ENCODE measurements around the gene RGS6. TPM values are rescaled to one million over a fixed set of nuclear protein-coding genes. Genes with fewer than 3 reads are reported as not detected.

Gene RGS6
- total and polyA plus RNA-seq, 5 donors from 2014 or later: 0.13 to 1.5 (median 0.69) TPM

DNA sequence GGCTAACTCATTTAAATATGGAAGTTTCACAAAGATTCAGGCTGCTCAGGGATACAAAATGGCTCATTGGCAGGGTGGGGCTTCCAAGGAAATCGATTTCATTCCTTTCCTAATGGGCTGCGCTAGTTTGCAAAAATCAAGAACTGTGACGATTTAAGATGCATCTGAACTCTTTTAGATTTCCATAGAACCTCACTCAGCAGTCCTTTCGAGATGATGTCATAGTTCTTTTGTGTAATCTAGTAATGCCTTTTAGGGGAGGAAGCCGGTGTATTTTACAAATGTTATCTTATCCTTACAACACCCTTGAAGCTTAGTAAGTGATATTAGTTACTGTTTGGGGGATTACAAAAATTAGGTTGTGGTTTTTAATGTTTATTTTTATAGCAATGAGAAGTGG lies 239.8 kb downstream of the RGS6 start:
- Histone ChIP-seq H3K36me3 (ENCODE audit: control insufficient read depth, insufficient read depth, low read length) (no peaks in the 10 kb centered on the region), H3K4me3 (ENCODE audit: low read depth, low read length) (no peak overlapping the region), H3K27me3 (ENCODE audit: control insufficient read depth, insufficient read depth, low read length) (peaks cover 14% of the 10 kb centered on the region), H3K4me1 (ENCODE audit: control insufficient read depth, insufficient read depth, low read length, poor library complexity, severe bottlenecking) (no peaks in the 10 kb centered on the region), H3K9me3 (ENCODE audit: control insufficient read depth in 2 of 2, low read length in 2 of 2) (no peaks in the 10 kb centered on the region), H3K27ac (ENCODE audit: insufficient read depth, low read length, poor library complexity, severe bottlenecking) (no peak overlapping the region)
- DNase-seq: no peak
- Mint-ChIP-seq H3K36me3 (no peaks in the 10 kb centered on the region), H3K27ac (no peak overlapping the region), H3K9me3 (peaks cover 0 to 4% (median 0%) of the 10 kb centered on the region in 7 donors), H3K4me1 (no peaks in the 10 kb centered on the region), H3K4me3 (no peak overlapping the region), H3K27me3 (peaks cover 7% of the 10 kb centered on the region)
- ATAC-seq (ENCODE audit: low read depth in 2 of 2): no peak

DNA sequence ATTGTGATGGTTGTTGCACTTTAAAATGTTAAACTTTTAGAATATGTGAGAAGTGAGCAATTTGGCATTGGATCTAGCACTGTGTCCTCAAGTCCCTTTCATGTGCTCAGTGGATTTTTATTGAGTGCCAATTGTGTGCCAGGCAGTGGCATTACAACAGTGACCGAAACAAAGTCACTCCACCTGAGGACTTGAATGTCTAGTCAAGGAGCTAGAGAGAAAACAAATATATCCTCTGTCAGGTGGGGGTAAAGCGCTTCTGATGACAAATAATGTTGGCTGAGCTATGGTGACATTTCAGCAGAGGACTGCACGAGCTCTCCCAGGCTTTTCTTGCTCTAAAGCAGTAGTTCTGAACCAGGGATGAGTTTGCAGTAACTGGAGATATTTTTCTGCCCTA lies 240.4 kb downstream of the RGS6 start:
- no peak overlapping the region for H3K27ac Mint-ChIP-seq
- peaks cover 13% of the 10 kb centered on the region for H3K27me3 ChIP-seq (ENCODE audit: control insufficient read depth, insufficient read depth, low read length)
- no peaks in the 10 kb centered on the region for H3K36me3 ChIP-seq (ENCODE audit: control insufficient read depth, insufficient read depth, low read length)
- no peak overlapping the region for H3K4me3 ChIP-seq (ENCODE audit: low read depth, low read length)
- DNase-seq (no peak), ATAC-seq (ENCODE audit: low read depth in 2 of 2) (no peak)
- H3K27ac ChIP-seq (ENCODE audit: insufficient read depth, low read length, poor library complexity, severe bottlenecking): no peak overlapping the region
- H3K4me1 Mint-ChIP-seq: no peaks in the 10 kb centered on the region
- peaks cover 4% of the 10 kb centered on the region for H3K27me3 Mint-ChIP-seq
- H3K9me3 ChIP-seq (ENCODE audit: control insufficient read depth in 2 of 2, low read length in 2 of 2): no peaks in the 10 kb centered on the region
- no peak overlapping the region for H3K4me3 Mint-ChIP-seq
- H3K36me3 Mint-ChIP-seq: no peaks in the 10 kb centered on the region
- no peaks in the 10 kb centered on the region for H3K4me1 ChIP-seq (ENCODE audit: control insufficient read depth, insufficient read depth, low read length, poor library complexity, severe bottlenecking)
- H3K9me3 Mint-ChIP-seq: peaks cover 0 to 4% (median 0%) of the 10 kb centered on the region in 7 donors

DNA sequence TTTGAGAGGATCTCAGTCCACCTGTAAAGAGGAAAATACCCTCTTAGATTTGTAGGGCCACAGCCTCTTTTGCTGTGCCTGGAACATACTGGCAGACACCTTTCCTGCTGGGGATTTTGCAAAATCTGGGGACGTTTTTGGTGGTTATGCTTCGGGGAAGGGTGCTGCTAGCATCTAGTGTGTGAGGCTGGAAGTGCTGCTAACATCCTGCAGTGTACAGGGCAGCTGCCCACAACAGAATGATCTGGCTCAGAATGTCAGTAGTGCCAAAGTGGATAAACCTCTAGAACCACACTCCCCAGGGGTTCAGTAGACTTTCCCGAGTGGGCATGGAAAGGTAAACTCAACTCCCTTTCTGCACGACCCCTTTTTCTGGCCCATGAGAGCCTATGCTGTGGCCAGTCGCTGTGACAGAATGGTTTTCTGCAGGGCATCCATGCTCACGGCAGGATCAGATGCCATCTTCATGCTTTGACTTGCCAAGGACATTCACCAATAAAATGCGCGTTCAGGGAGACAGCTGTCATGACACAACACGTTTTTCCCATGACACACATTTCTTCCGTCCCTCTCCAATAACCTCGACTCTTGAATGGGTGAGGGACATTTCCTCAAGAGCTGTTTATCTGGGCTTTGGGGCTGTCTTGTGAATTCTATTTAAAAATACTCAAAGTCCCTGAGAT lies 240.9 kb downstream of the RGS6 start:
- Histone ChIP-seq H3K27me3 (ENCODE audit: control insufficient read depth, insufficient read depth, low read length) (peaks cover 15% of the 10 kb centered on the region), H3K9me3 (ENCODE audit: control insufficient read depth in 2 of 2, low read length in 2 of 2) (no peaks in the 10 kb centered on the region), H3K36me3 (ENCODE audit: control insufficient read depth, insufficient read depth, low read length) (no peaks in the 10 kb centered on the region), H3K27ac (ENCODE audit: insufficient read depth, low read length, poor library complexity, severe bottlenecking) (no peak overlapping the region), H3K4me3 (ENCODE audit: low read depth, low read length) (no peak overlapping the region), H3K4me1 (ENCODE audit: control insufficient read depth, insufficient read depth, low read length, poor library complexity, severe bottlenecking) (no peaks in the 10 kb centered on the region)
- Mint-ChIP-seq H3K27ac (no peak overlapping the region), H3K36me3 (no peaks in the 10 kb centered on the region), H3K4me1 (no peaks in the 10 kb centered on the region), H3K4me3 (no peak overlapping the region), H3K9me3 (peaks cover 0 to 4% (median 0%) of the 10 kb centered on the region in 7 donors), H3K27me3 (peaks cover 4% of the 10 kb centered on the region)
- no peak for ATAC-seq (ENCODE audit: low read depth in 2 of 2)
- DNase-seq: no peak

DNA sequence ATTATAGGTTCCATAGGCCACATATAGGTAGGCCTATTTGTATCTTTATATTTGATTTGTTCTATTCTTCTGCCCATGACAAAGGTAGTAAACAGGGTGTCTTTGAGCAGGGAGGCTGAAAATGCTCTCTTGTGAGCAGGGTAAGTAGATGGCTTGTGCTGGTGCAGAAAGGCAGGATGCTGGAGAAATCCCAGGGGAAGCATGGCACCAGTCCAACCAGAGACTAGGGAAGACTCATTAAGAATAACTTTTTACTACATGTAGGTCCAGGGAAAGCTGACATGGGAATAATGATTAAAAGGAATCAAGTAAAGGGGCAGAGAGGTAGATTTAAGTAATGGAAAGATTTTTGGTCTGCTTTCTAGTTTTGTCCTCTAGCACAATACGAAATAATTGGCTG lies 245.0 kb downstream of the RGS6 start:
- Mint-ChIP-seq H3K27ac (no peak overlapping the region), H3K27me3 (peaks cover 11% of the 10 kb centered on the region)
- H3K36me3 ChIP-seq (ENCODE audit: control insufficient read depth, insufficient read depth, low read length): no peaks in the 10 kb centered on the region

DNA sequence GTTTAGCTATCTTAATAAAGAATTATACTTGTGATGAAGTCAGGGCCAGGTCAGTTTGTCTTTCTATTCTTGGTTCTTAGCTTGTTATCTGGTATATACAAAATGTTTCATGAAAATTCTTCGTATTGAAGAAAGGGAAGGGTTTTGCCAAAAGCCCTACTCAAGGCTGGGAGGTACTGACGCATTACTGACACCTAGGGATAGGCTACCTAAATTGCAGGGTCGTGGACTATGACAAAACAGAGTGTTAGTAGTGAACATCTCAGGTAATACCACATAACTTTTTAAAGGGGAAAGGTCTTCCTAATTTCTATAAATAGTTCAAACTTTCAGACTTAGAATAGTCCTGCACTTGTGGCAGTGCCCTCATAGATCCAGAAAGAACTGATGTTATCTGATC lies 246.3 kb downstream of the RGS6 start:
- peaks cover 0 to 7% (median 1%) of the 10 kb centered on the region in 4 donors for H3K4me1 Mint-ChIP-seq
- H3K36me3 Mint-ChIP-seq: no peaks in the 10 kb centered on the region
- peaks cover 0 to 10% (median 1%) of the 10 kb centered on the region in 7 donors for H3K9me3 Mint-ChIP-seq
- DNase-seq: no peak
- Histone ChIP-seq H3K36me3 (ENCODE audit: control insufficient read depth, insufficient read depth, low read length) (no peaks in the 10 kb centered on the region), H3K27me3 (ENCODE audit: control insufficient read depth, insufficient read depth, low read length) (peaks cover 12% of the 10 kb centered on the region), H3K4me3 (ENCODE audit: low read depth, low read length) (no peak overlapping the region), H3K4me1 (ENCODE audit: control insufficient read depth, insufficient read depth, low read length, poor library complexity, severe bottlenecking) (no peaks in the 10 kb centered on the region), H3K9me3 (ENCODE audit: control insufficient read depth in 2 of 2, low read length in 2 of 2) (peaks cover 0 to 6% of the 10 kb centered on the region in 2 experiments), H3K27ac (ENCODE audit: insufficient read depth, low read length, poor library complexity, severe bottlenecking) (no peak overlapping the region)
- no peak overlapping the region for H3K27ac Mint-ChIP-seq
- peaks cover 16% of the 10 kb centered on the region for H3K27me3 Mint-ChIP-seq
- H3K4me3 Mint-ChIP-seq: no peak overlapping the region
- ATAC-seq (ENCODE audit: low read depth in 2 of 2): no peak

More for the DNA sequence above, 245.0 kb downstream of the RGS6 start:
- no peak overlapping the region for H3K4me3 ChIP-seq (ENCODE audit: low read depth, low read length)
- no peak overlapping the region for H3K27ac ChIP-seq (ENCODE audit: insufficient read depth, low read length, poor library complexity, severe bottlenecking)
- no peaks in the 10 kb centered on the region for H3K4me1 ChIP-seq (ENCODE audit: control insufficient read depth, insufficient read depth, low read length, poor library complexity, severe bottlenecking)
- H3K9me3 Mint-ChIP-seq: peaks cover 0 to 10% (median 1%) of the 10 kb centered on the region in 7 donors
- no peaks in the 10 kb centered on the region for H3K4me1 Mint-ChIP-seq
- no peak overlapping the region for H3K4me3 Mint-ChIP-seq
- peaks cover 15% of the 10 kb centered on the region for H3K27me3 ChIP-seq (ENCODE audit: control insufficient read depth, insufficient read depth, low read length)
- DNase-seq (no peak), ATAC-seq (ENCODE audit: low read depth in 2 of 2) (no peak)
- peaks cover 0 to 6% of the 10 kb centered on the region in 2 experiments for H3K9me3 ChIP-seq (ENCODE audit: control insufficient read depth in 2 of 2, low read length in 2 of 2)
- no peaks in the 10 kb centered on the region for H3K36me3 Mint-ChIP-seq

DNA sequence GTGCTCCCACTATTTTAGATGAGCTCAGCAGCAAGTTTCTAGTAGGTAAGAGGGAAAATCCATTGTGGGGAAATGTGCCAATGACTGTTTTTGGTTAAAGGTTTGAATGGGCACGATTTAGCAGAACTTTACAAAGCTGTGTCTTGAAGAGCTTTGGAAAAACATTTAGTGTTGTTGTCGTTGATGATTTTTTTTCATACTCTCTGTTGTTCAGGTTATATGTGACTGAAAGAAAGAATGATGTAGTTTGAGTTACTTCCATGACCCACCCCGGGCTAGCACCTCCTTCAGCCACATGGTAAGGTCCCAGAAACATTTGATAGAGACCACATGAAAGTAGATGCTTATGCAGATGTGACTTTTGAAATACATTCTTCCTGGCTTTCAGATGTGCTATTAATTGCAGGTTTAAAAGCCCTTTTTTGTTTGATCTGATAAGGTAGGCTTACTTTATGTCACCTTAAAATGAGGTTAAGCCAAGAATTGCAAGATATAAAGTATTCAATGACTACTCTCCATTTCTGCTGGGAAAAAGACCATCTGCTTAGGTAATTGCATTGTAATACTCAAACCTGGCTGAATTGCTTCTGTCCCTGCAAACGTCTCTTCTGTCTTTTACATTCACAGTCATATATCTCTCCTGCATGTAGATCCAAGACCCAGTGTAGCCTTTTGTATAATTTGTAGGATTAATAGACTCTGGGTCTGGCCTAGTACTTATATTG lies 250.6 kb downstream of the RGS6 start:
- Histone ChIP-seq H3K27me3 (ENCODE audit: control insufficient read depth, insufficient read depth, low read length) (peaks cover 6% of the 10 kb centered on the region), H3K9me3 (ENCODE audit: control insufficient read depth in 2 of 2, low read length in 2 of 2) (peaks cover 0 to 6% of the 10 kb centered on the region in 2 experiments), H3K36me3 (ENCODE audit: control insufficient read depth, insufficient read depth, low read length) (no peaks in the 10 kb centered on the region), H3K27ac (ENCODE audit: insufficient read depth, low read length, poor library complexity, severe bottlenecking) (no peak overlapping the region), H3K4me1 (ENCODE audit: control insufficient read depth, insufficient read depth, low read length, poor library complexity, severe bottlenecking) (no peaks in the 10 kb centered on the region), H3K4me3 (ENCODE audit: low read depth, low read length) (no peak overlapping the region)
- ATAC-seq (ENCODE audit: low read depth in 2 of 2): no peak
- Mint-ChIP-seq H3K27me3 (peaks cover 20% of the 10 kb centered on the region), H3K36me3 (no peaks in the 10 kb centered on the region), H3K9me3 (peaks cover 0 to 10% (median 2%) of the 10 kb centered on the region in 7 donors), H3K27ac (no peak overlapping the region), H3K4me1 (peaks cover 0 to 7% (median 1%) of the 10 kb centered on the region in 4 donors), H3K4me3 (no peak overlapping the region)
- no peak for DNase-seq

DNA sequence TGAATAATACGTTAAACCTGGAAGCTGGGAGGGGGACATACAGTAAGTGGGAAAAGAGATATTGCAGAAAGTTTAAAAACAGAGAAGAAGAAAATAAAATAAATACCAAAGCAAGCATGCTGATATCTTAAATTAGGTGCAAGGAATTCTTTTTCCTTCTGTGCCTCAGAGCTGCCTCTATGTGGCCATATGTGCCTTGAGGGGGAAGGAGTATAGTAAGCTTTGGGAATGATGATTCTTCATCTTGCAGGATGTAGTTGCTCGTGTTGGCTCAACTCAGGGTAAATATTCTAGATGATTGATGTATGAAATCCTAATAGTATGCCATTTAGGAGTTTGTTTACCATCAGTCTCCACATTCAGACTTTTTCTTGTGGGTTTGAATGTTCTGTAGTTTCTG lies 251.4 kb downstream of the RGS6 start:
- Histone ChIP-seq H3K27ac (ENCODE audit: insufficient read depth, low read length, poor library complexity, severe bottlenecking) (no peak overlapping the region), H3K4me3 (ENCODE audit: low read depth, low read length) (no peak overlapping the region), H3K9me3 (ENCODE audit: control insufficient read depth in 2 of 2, low read length in 2 of 2) (peaks cover 0 to 6% of the 10 kb centered on the region in 2 experiments), H3K36me3 (ENCODE audit: control insufficient read depth, insufficient read depth, low read length) (no peaks in the 10 kb centered on the region), H3K4me1 (ENCODE audit: control insufficient read depth, insufficient read depth, low read length, poor library complexity, severe bottlenecking) (no peaks in the 10 kb centered on the region), H3K27me3 (ENCODE audit: control insufficient read depth, insufficient read depth, low read length) (peaks cover 5% of the 10 kb centered on the region)
- ATAC-seq (ENCODE audit: low read depth in 2 of 2): no peak
- peaks cover 0 to 7% (median 1%) of the 10 kb centered on the region in 4 donors for H3K4me1 Mint-ChIP-seq
- no peak overlapping the region for H3K27ac Mint-ChIP-seq
- no peak for DNase-seq
- H3K9me3 Mint-ChIP-seq: peaks cover 0 to 10% (median 0%) of the 10 kb centered on the region in 7 donors
- H3K4me3 Mint-ChIP-seq: no peak overlapping the region
- no peaks in the 10 kb centered on the region for H3K36me3 Mint-ChIP-seq
- H3K27me3 Mint-ChIP-seq: peaks cover 24% of the 10 kb centered on the region
